Left hindlimb (tissue), 1 donor: ENCODE results near the gene WDFY4.

Experiments used
- DNase-seq: peaks from one replicate; pipeline ENCODE4 v3.0.0-alpha.2; 2018

Gene WDFY4

DNA sequence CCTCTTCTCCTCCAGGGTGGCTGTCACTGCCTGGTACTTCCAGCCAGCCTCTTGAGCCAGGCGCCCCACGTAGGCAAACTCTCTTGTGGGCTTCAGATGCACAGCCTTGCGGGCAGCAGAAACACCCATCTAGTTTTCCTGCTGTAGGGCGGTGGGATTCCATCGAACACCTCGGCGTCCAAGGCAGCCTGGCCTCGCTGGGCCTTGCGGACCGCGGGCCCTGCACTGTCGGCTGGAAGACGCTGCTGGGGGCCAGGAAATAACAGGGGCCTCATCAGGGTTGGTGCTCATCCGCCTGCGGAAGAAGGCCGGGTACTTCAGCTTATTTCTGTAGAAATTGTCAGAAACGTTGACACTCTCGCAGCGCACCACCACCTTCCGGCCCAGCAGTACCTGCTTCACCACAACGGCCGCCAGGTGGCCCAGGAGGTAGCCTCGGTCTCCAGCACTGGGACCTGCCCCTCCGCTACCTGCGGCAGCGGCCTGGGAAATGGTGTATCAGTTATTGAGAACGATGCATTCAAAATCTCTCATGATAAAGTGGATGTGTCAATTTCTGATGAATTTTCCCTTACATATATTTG lies 61.1 kb downstream of the WDFY4 start:
- no peak for DNase-seq

DNA sequence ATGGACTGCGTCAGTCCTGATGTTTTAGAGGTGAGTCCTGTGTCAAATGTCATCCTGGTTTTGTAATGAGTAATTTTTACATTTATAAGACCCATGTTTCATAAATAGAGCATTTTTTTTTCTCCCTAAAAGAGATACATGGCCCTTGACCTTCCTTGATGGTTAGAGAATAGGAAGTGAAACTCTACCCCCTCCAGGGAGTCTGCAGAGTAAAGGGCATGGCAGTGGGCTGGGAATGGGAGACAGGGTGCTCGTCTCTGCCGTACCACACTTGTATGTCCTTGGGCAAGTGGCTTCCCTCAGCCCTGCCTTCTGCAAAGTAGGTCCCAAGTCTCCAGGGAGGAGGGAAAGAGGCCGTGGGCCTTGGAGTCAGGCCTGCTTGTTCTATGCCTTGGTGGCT lies 63.9 kb downstream of the WDFY4 start:
- no peak for DNase-seq

DNA sequence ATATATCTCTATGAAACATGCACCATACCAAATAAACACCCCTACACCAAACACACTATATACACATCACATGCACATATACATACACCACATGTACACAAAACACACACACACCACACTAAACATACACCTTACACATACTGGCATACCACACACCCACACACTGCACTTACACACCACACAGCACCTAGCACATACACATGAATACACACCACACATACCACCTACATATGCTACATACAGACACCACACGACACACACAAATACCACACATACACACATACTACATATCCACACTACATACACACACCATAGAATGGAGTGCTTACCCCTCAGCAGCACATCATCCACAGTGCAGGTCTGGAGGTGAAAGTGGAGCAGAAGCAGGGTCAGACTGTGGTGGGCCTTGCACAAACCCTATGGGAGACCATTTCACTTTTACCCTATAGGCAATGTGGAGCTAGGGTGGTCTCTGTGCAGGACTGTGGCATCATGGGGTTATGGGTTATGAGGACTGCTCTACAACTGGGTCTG lies 64.6 kb downstream of the WDFY4 start:
- DNase-seq = no peak

DNA sequence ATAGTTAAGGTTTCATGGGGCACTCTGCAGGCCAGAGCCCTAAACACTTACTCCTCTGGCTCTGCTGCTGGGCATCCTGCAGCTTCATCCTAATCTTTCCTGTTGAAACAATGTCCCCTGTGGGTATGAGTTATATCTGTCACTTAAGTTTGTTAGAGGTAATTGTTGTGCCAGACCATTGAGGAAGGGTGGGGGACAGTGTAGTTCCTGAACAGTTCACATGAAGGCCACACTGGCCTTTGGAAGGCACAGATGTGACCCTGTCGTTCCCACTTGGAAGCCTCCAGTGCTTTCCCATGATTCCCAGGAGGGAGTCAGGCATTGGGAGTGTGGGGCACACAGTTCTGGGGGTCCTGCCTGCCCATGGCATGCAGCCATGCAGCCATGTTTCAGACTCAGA lies 65.3 kb downstream of the WDFY4 start:
- no peak for DNase-seq

DNA sequence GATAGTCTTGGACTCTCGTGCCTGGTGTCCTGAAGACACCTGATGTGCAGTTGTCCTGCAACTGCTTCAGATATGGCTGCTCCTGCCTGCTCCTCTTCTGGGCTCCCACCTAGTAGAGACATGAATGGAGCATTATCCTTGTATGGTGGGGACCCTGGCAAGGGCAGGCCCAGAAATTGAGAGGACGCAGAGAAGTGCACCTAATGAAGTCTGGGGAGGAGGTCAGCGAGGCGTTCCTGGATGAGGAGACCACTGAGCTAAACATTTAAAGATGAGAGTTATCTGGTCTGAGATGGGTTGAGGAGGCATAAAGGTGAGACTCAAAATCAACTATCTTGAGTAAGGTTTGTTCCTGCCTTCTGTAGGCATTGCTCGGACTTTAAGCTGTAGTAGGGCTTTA lies 66.3 kb downstream of the WDFY4 start:
- DNase-seq = no peak

DNA sequence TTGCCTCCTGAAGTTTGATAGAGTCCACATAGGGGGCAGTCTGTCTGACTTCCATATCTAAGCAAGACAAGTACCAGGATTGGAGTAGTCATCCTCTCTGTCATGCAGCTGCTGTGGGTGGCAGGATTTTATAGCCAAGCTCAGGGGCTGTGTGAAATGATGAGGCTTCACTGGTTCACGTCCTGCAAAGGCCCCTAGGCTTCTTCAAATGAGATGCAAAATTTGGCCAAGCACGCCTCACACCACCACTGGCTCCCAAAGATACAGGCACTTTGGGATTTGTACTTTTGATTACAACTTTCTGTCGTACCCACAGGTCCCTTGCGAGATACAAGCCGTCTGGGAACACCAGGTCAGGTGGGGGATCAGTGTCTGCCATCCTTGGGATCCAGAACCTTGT lies 67.1 kb downstream of the WDFY4 start:
- DNase-seq = no peak

DNA sequence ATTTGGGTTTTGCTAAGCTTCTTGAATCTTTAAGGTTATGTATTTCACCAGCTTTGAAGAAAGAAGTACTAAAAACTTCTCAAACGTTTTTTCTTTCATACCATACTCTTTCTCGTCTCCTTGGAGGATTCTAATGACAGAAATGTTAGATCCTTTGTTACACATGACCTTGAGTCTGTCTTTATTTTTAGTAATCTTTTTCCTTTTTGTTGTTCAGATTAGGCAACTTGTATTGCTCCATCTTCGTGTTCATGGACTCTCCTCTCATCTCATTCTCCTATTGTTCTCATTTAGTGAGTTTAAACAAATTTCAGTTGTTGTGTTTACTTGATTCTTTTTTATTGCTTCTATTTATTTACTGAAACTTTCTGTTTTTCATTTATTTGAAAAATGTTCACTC lies 73.7 kb downstream of the WDFY4 start:
- DNase-seq = no peak

DNA sequence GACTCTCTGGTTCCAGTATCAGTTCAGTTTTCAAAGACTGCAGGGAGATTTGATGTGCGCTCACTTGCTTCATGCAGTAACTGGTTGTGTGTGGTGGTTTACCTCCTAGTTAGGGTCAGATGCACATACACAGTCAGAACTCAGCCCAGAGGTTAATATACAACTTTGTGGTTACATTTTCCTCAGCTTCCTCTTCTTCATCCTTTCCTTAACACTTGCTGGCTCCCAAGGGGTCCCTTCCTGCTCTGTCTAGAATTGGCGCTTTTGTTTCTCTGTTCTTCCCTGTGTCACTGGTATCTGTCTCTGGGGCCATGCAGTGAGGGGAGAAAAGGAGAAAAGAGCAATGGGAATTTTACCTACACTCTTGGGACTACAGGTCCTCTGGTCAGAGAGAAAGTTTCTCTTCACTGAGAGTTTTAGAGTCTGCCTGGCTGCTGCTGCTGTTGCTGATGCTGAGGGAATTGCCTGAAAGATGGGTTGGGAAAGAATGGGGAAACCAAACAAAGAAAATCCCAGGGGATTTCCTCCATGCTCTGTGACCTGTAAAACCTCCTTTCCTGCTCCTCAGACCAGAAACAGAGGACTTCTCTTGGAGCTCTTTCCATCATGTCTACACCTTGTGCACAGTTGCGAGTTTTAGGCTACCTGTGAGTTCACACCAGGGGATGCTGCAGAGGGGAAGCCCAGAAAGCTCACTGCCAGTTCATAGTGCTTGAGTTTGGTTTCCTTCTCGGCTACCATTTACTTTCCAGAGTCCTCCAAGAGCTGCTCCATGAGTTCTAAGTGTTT lies 74.6 kb downstream of the WDFY4 start:
- no peak for DNase-seq

DNA sequence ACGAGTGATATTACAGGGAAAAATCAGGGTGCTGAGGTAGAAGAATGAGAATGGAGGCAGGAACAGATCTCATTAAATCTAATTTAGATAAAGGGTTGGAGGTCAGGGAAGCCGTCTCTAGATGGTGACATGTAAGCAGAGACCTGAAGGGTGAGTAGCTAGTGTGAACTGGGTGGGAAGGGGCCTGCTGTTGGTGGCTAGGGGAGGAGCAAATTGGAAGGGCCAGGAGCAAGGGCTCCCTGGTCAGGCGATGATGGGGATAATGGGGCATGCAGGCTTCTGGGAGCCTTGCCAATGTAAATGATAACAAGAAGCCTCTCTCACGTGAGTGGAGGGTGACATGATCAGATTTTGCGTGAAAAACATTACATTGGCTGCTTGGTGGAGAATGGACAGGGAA lies 76.3 kb downstream of the WDFY4 start:
- DNase-seq = no peak

DNA sequence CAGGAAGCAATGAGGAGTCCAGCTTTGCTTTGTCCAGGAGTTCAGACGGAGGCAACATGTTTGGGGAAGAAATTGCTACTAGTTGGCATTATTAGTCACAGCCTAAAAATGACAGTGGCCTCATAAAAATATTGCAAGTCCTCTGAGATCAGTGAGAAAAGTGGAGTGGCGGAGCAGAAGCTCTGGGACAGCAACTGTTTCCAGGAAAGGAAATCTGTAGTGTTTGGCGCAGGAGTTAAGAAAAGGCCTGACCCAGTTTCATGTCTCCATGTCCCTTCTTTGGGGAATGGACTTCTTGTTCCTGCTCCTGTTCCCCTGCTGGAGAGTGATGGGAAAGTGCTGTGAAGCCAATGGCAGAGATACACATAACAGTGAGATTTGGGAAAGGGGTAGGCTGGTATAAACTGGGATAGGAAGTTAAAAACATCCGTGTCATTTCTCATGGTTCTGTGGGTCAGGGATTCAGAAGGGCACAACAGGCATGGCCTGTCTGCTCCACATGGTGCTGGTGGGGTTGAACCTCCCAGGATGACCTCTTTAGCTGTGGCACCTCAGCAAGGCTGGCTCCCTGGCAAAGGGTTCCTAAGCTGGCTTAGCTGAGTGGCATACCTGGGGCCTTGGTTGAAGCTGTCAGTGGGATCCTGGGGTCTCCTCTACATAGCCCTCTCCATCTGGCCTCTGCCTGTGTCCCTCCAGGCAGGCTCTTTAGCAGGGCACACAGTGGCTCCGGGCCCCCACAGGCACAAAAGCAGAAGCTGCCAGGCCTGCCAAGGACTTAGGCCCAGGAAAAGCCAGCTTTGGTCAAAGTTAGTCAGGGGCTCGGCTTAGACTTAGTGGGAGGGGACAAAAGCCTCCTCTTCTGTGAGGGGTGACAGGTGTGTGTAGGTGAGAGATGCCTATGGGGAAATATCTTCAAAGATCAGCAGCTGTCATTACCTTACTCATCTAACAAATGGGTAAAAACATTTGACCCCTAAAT lies 77.7 kb downstream of the WDFY4 start:
- DNase-seq = no peak

DNA sequence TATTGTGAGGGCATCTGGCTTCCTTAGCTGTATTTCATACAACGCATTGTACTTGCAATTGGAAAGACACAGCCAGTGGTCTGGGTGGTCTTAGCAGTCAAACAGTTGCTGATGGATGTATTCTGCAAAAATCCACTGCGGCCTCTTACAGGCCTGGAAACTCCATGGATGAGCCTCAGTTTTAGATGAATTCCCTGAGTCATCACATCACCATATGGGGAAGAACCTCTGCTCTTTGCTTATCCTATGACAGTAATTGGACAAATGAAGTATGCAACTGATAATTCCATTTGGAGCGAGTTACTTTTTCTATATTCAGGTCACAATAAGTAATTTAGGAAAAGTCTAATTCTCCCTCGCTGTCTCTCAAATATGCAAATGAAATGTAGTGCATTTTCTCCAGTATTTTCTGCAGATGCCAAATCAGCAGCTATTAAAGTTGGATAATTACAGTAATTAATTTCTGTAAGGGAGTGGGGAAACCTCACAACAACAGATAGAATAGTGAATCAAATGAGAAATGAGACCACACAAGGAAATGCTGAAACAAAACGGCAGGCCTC lies 78.8 kb downstream of the WDFY4 start:
- DNase-seq = no peak

DNA sequence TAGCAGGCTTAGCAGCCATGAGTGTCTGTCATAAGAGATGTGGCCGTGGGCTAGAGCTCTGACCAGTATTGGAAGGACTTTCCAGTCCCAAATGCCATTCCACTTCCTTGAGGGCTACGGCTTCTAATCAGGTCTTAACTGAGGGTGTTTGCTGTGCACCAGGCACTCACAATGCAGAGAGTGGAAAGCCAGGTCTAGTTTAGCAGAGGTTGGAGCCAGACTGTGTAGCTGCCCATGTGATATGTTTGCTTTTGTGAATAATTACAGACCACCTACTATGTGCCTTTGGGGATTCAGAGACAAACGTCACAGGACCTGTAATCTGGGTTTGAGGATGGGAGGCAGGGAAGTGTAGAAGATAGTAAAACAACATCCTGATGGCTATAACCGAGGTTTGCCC lies 79.8 kb downstream of the WDFY4 start:
- DNase-seq = no peak

DNA sequence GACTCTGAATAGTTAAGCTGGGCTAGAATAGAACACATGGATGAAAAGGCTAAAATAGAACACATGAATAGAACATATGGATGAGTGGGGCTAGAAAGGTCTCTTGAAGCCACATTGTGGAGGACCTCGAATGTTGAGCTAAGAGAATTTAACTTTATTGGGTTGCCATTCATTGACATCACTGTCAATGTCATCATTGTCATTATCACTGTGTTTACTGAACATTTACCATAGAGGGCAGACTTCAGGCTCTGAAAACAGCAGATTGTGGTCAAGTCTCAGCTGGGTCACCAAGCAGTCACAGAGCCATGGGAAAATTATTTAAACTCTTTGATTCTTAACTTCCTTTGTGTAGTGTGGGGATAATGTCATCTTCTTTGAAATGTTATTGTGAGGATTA lies 80.4 kb downstream of the WDFY4 start:
- no peak for DNase-seq

DNA sequence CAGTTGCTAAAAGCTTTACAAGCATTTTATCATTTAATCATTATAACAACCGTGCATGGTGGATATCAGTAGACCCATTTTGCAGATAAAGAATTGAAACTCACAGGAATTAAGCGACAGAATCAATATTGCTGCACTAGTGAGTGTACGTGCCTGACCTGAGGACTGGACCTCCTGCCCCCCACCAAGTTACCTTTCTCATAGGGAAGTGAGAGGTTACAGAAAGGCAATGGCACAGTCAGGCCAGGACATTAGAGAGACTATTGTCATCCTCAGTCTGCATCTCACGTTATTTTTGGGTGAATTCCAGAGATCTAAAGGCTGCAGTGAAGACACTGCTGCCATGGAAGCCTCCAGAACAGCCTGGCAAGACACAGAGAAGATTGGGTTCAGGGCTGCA lies 80.9 kb downstream of the WDFY4 start:
- no peak for DNase-seq

DNA sequence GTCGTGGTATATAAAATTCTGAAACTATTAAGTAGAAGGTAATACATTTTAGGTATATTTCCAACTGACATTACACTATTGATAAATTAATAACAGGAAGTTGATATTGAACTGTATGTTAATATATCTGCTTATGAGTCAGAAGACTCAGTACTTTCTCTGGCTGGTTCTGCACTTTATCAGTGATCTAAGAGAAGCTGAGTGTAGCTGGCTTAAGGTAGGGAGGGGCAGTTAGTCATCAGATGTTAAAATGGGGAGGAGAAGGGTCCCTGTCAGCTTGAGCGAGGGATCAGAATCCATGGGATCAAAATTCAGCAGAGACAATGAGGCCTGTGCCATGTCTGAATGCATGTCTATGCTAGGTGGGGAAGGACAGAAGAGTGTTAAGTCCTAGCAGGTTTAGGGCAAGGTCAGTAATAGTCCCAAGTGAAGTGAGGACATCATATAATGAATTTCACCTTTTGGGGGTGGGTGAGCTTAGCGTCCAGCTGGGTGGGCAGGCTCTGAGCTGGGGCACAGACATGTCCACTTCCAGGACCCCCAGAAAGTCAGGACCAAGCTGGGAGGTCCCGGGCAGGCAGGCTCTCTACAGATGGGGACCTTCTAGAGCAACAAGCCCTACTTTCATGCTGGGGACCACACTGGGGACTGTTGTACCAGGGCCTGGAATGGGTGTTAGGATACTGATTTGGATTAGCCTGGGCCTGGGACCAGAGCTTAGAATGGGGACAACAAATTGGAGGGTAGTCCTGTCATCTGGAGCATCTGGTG lies 82.9 kb downstream of the WDFY4 start:
- no peak for DNase-seq

DNA sequence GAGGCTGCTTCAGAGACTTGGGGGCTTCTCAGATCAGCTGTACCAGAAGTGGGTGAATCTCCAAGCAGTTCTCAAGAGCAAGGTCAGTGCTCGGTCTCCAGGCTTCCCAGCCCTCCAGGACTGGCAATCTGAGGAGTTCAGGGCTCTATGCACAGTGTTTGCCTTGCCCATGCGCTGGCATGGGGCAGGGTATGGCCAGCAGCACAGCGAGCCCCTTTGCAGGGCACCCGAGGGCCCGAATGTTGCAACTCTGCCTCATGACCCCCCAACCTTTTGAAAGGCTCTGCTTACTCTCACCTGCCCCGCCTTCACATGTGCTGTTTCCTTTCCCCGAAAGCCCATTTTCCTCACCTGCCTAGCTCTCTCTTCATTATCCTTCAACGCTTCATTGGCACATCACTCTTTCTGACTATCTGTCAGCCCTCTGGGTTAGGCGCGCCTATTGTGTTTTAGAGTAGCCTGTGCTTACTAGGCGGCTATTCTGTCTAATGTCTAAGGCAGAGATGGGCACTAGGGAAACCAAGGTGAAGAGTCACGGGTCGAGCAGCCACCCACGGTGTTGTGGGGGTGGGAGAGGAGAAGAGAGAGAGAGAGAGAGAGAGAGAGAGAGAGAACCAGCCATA lies 83.6 kb downstream of the WDFY4 start:
- DNase-seq = no peak

DNA sequence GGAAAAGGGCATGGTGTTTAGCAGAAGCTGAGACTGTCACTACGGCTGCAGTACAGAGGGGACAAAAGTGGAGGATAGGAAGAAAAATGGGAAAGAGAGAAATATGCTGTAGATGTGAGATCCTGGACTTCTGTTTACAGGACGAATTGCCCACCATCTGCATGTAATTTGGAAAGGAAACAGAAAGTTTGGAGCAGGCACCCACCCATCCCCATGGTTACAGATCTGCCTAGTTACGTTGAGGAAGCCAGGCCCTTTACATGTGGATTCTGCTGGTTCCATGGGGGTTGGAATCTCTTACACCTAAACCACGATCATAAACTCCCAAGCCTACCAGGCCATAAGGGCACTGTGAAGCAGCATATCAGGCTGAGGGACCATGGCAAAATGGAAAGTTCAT lies 84.3 kb downstream of the WDFY4 start:
- DNase-seq = no peak

DNA sequence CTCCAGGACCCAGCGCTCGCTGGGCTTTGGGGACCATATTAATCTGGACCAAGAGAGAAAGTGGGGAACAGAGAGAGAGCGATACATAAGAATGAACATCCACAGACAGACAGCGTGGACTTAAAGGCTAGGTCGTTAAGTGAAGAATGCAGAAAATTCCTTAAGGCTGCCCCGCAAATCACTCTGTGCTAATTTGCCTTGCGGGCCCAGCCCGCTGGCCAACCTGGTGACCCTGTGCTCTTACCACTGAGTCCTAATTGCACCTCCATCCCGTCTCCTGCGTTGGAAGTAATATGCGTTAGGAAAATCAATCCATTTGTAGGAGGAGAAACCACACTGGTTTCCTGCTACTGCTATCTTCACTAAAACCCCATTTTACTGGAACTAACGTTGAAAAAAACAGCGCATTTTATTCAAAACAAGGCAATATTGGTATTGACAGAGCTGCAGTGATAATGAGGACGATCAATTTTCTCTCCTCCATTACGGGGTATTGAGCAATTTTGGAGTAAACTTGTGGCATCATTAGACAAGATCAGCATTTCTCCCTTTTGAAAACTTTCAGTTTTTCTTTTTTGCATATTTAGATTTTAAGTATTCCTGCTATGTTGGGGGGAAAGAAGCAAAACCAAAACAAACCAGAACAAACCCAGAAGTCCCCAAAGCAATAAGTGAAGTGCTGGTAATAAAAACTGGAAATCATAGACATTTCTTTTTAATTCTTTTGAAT lies 85.2 kb downstream of the WDFY4 start:
- no peak for DNase-seq

DNA sequence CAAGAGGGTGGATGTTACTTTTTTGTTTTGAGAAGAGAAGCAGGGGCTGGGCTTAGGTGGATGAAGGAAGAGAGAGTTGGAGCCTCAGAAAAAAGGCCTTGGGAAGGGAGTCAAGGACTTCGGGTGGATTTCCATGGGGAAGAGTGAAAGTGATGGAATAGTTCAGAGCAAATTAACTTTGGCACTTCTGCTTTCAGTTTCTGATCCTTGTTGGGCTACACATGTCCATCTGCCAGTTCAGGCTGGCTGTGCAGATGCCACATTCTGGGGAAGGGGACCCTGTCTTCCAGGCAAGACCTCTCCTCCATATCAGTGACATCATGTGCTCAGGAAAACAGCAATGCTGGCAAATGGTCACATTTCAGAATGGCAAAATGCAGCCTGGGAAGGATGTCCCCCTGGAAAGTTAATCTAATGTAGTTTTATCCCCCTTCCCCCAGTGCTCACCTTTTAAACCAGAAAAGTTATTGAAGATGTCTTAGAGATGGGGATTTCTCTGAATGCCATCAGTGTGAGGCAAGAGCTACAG lies 86.0 kb downstream of the WDFY4 start:
- DNase-seq = no peak

DNA sequence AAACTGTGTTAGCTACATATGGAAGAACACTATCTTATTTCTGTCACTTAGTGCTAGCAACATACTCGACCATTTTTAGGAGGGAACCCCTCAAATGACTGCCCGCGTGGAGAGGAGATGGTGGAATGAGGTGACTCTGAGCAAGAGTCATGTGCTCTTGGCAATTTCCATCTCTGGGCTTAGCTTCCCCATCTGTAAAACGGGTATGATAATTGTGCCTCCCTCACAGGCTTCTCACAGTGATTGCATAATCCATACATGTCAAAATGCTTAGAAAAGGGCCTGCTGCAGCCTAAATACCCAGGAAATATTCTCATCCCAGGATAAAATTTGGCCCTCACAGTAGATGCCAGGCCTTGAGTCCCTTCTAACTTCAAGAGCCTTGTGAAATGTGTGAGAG lies 86.6 kb downstream of the WDFY4 start:
- no peak for DNase-seq

DNA sequence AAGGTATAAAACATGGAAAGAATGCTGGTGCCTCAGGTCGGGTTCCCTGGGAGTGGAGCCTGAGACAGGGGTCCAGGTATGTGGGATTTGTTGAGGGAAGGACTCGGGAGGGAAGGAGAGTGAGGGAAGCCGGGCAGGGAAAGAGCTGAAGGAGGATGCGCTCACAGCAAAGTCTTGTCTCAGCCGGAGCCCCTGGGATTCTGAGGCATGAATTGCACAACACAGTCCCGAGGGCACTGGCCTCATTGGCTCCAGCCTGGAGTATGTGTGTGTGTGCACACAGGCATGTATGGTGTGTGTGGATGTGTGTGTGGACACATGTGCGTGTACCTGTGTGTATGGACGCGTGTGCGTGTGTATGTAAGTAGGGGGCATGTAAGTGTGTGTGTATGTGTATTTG lies 87.4 kb downstream of the WDFY4 start:
- no peak for DNase-seq
